Measurements from ENCODE around the gene ACADVL.

ACADVL gene

GRCh38 chr17:7190276-7190917 is 29.3 kb upstream of the ACADVL start:
- DNase-seq (ENCODE audit: extremely low spot score, insufficient read length, low read depth), result no peak
- FAIRE-seq, result no peak

DNA sequence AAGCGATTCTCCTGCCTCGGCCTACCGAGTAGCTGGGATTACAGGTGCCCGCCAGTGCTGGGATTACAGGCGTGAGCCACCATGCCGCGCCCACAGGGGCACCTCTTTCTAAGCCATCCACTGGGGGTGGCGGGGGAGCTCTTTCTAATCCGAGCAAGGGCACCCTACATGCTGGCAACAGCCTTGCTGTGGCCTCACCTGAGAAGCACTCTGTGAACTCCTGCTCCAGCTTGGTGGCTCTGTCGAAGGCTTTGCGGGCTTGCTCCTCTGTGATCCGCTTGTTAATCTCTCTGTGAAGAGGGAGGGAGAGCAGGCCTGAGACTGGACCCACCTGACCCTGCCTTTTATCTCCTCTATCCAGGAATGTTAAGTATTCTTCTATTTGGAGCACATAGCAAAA is 28.7 kb upstream of the ACADVL start:
- DNase-seq (ENCODE audit: extremely low spot score, insufficient read length, low read depth) (no peak), FAIRE-seq (no peak)

DNA sequence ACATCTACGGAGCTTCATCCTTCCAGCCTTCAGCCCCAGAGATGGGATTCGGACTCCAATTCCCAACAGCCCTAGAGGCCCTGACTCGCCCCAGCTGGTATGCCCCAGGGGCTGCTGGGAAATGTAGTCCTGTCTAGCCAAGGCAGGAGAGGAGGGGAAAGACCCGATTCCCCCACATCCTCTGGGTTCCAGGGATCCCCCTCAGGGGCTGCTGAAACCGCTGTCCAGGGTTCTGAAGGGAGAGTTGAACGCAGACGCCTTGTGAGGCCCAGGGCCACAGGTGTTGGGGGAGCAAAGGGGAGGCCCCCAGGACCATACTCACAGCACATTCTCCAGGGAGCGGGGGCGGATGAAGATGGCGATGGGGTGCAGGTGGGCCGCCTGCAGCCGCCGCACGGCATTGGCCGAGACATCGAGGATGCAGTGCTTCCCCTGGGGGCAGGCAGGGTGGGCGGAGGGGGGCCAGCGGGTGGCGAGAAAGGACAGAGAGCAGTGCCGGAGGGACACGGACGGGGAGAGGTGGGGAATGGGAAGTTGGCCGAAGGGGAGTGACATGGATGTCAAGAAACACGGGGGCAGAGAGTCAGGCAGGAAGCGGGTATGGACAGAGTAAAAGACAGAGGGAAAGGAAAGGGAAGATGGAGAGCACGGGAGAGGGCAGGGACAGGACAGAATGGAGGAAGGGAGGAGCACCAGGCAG is 28.0 kb upstream of the ACADVL start:
- no peak for FAIRE-seq
- DNase-seq (ENCODE audit: extremely low spot score, insufficient read length, low read depth), result peak; percentile 25

DNA sequence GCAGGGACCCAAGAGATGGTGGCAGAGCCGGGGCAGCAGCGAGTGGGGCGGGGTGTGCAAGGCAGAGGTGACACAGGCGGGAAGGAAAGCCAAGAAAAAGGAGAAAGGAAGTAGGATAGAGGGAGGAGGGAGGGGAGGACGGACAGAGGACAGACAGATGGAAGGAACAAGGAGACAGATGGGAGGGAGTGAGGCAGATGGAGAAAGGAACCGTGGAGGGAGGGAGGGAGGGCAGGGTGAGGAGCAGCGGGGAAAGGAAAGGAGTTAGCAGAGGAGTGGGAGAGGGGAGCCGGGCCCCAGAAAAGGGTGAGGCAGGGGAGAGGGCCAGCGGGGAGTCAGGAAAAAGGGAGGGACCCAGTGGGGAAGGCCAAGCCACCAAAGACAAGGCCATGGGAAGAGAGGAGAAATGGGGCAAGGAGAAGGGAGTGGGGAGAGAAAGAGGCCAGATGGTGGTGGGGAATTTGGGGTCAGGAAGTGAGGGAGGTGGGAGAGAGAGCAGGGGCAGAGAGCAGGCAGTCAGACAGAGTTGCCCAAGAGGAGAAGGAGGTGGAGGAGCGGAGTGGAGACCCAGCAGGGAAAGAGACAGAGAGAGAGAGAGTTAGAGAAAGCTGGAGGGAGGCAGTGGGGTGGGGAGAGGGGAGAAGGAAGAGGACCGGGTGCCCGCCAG is 27.3 kb upstream of the ACADVL start:
- FAIRE-seq (no peak), DNase-seq (ENCODE audit: extremely low spot score, insufficient read length, low read depth) (no peak)

DNA sequence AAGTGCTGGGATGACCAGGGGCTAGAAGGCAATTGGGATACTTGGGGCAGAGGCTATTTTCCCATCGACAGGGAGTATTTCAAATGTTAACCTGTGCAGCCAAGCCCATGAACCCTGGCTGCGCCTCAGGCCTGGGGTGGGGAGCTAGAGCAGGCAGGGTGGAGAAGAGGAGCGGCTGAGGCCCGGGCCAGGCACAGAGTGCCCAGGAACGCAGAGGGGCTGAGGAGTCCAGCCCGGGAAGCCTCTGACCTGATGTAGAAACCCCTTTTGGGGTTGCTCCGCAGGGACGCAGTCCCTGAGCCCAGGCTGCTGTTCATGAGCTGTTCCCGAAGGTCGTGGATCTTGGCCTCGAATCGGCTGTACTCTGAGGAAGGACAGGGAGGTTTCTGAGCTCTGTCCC is 23.8 kb upstream of the ACADVL start:
- FAIRE-seq (no peak), DNase-seq (ENCODE audit: extremely low spot score, insufficient read length, low read depth) (no peak)

DNA sequence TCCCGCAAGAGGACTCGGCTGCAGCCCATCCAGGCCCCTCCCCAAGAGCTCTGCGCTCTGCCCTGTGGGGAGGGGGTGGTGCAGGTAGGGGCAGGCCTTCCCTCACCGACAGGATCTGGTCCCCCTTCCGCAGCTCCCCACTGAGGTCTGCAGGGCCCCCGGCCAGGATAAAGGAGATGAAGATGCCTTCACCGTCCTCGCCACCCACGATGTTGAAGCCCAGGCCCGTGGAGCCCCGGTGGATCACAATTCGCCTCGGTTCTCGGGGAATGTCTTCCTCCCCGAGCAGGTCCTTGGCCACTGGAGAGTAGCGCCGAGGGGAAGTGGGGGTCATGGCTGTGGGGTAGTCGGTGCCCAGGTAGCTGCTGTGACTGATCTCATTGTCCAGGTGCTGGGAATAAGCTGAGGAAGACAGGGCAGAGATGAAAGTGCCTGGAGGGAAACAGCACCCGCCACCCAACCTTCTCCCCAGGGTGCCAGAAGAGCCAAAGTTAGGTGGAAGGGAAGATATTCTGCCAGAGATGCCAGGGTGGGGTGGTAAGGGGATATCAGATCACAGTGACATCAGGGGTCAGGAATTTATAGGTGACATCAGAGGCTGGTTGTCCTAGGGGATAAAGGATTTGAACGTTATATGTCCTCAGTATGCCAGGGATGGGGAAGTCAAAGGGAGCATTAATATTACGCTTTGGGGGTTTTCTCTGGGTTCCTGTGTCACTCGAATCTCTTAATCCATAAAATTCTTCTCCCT is 22.9 kb upstream of the ACADVL start:
- FAIRE-seq (no peak), DNase-seq (ENCODE audit: extremely low spot score, insufficient read length, low read depth) (no peak)

DNA sequence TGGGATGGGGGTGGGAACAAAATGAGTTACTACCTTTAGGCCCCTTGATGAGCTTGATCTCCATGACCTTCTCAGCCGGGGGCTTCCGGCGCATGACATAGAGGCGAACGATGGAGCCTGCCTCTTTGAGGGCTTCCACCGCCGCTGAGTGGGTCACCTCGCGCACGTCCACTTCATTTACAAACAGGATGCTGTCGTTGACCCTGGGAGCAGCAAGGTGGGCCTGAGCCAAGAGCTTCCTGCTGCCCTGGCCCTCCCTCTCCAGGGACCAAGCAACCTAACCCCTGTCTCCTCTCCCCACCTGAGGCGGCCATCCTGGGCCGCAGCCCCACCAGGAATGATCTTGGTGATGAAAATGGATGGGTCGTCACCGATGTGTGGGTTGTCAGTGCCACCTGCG is 16.3 kb upstream of the ACADVL start:
- DNase-seq (ENCODE audit: extremely low spot score, insufficient read length, low read depth) (no peak), FAIRE-seq (no peak)

DNA sequence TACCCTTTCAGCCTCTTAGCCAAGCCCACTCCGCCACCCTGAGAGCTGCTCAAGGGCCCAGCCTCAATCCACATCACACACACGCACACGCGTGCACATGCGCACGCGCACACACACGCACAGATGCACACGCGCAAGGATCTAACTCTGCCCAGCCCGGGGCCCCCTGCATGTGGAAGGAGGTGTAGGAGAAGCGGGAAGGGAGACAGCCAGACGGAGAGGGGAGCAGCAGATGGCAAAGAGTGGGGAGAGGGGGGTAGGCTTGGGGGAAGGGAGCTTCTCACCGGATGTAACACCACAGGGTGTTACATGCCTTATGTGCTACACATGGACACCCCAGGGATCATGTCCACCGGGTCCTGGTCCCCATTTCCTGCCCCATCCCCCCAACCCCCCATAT is 15.4 kb upstream of the ACADVL start:
- no peak for DNase-seq (ENCODE audit: extremely low spot score, insufficient read length, low read depth)
- no peak for FAIRE-seq

- peak; percentile 94 for DNase-seq (ENCODE audit: extremely low spot score, insufficient read length, low read depth)
Observed at GRCh38 chr17:7204828-7205461, 14.8 kb upstream of the ACADVL start.

GRCh38 chr17:7205561-7205960 is 14.2 kb upstream of the ACADVL start:
- no peak for FAIRE-seq
- DNase-seq (ENCODE audit: extremely low spot score, insufficient read length, low read depth), result no peak

More at GRCh38 chr17:7204828-7205461, 14.8 kb upstream of the ACADVL start:
- FAIRE-seq, result peak; percentile 96

GRCh38 chr17:7207120-7208001 is 12.4 kb upstream of the ACADVL start:
- DNase-seq (ENCODE audit: extremely low spot score, insufficient read length, low read depth) (no peak), FAIRE-seq (no peak)

DNA sequence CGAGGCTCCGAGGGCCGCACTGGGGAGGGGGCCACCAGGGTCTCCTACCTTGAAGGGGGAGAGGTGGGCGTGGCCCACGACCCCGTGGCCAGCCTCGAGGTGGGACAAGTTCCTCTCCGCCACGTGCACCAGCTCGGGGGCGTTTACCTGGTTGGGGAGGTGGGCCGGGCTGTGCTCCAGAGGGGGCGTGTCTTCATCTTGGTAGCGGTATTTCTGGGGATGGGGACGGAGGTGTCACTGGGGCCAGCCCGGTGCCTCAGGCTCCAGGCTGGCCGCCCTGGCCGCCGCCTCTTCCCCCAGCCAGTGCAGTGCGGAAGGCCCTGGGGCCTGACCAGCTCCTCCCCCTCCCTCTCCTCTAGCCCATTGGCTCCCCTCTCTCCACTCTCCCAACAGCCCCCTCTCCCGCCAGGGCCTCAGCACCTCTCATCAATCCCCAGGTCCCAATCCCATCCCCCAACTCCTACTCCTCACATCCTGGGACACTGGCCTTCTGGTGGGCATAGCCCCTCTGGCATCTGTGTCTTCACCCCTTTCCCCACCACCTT is 11.6 kb upstream of the ACADVL start:
- FAIRE-seq (no peak), DNase-seq (ENCODE audit: extremely low spot score, insufficient read length, low read depth) (no peak)

GRCh38 chr17:7208754-7209460 is 10.8 kb upstream of the ACADVL start:
- FAIRE-seq (no peak), DNase-seq (ENCODE audit: extremely low spot score, insufficient read length, low read depth) (no peak)

DNA sequence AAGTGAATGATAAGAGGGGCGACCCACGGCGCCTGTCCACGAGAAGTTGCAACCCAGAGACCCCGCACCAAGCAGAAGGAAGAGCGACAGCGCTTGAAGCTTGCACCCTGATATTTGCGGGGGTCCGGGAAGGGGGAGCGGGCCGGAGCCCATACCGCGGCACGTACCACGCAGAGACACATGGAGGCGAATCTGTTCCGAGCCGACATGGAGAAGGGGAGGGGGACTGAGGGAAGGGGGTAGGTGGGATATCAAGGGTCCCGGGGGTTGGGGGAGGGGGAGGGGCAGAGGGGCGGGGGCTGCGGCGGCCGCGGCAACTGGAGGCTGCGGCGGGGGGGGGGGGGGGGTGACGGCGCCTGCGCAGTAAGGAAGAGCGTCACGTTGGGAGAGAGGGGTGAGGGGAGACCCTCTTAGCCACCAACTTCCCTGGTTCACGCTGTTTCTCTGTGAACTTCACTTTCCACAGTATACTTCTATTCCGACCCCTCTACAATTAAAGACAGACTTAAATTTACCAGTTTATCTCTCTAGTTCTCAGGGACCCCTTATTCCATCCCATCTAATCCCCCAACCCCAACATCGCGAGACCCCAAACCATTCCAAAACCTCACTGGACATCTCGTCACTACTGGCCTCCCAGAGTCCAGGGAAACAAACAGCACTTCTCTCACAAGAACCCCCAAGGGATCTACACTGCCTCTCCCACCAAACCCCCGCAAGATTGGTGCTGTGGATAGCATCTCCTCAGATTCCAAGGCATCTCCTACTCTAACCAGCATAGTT is 8.1 kb upstream of the ACADVL start:
- DNase-seq (ENCODE audit: extremely low spot score, insufficient read length, low read depth) (no peak), FAIRE-seq (no peak)

GRCh38 chr17:7213895-7214299 is 5.8 kb upstream of the ACADVL start:
- FAIRE-seq (no peak), DNase-seq (ENCODE audit: extremely low spot score, insufficient read length, low read depth) (no peak)

GRCh38 chr17:7214300-7215135 is 5.2 kb upstream of the ACADVL start:
- FAIRE-seq, result peak; percentile 100
- peak; percentile 96 for DNase-seq (ENCODE audit: extremely low spot score, insufficient read length, low read depth)

GRCh38 chr17:7215136-7215638 is 4.6 kb upstream of the ACADVL start:
- FAIRE-seq (no peak), DNase-seq (ENCODE audit: extremely low spot score, insufficient read length, low read depth) (no peak)
